GM12874 (cell line): Measurements from ENCODE around the gene METTL24.

Source experiments
- CTCF ChIP-seq: IDR thresholded peaks from 2 replicates; pipeline ENCODE4 v1.5.1; 2011; ENCODE audit warnings: low read depth, mild to moderate bottlenecking, control low read depth, low read length, moderate library complexity; ENCODE audit not compliant: insufficient read depth

METTL24 gene

DNA sequence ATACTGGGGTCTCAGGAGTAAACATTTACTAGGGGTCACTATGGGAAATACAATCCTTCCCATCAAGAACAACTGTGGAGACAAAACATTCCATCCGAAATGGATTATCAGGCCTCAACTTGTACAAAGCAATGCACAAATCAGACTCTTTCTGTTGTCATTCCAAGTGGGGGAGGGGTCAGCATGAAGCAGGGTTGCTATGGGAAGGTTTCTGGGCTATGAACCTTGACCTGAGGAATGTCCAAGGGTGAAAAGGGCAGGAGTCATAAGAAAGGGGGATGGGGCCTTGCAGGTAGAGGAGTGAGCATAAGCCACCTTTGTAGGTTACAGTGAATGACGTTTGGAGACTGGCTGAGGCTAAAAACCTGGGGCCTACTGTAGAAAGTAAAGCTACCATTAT is 3.1 kb downstream of the METTL24 start:
- no peak for TF ChIP-seq CTCF

DNA sequence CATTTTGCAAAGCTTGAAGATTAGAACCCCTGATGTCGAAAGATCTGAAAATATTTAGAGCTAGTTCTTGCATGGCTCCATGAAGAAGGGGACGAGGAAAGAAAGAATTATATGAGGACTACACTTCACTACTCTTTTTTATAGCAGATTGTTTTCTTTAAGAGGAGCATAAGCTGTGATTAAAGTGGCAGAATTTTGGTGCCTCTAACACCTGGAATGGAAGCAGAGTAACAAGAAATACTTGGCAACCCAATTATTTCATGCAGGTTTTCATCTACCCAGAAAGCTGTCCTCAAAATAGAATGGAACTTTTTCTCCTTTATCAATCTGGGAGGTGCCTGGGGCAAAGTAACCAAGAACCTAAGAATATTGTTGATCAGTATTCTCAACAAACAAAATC is 4.0 kb downstream of the METTL24 start:
- no peak for TF ChIP-seq CTCF

DNA sequence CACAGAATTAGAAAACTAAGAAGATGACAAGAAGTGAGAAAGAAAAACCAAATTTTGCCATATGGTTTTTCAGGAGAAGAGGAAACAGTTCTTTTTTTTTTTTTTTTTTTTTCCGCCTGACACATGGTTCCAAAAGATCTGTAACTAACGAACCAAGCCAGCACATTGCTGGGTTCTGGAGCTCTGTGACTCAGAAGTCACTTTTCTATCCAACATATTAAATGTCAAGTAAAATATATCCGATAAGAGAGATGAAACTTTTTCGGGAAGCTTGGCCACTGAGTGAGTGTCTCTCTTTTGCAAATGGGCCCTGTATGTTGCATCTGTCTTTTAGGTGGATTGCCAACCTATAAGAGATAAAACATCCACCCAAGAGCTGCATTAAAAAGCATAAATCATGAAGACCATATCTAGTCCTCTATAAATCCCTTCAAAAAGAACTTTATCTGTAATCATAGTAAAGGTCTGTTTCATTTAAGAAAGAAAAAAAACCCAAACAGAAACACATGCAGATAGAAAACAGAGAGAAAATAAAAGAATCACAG is 4.6 kb downstream of the METTL24 start:
- TF ChIP-seq CTCF = no peak

GRCh38 chr6:110352563-110353262 is 5.4 kb downstream of the METTL24 start:
- no peak for TF ChIP-seq CTCF

DNA sequence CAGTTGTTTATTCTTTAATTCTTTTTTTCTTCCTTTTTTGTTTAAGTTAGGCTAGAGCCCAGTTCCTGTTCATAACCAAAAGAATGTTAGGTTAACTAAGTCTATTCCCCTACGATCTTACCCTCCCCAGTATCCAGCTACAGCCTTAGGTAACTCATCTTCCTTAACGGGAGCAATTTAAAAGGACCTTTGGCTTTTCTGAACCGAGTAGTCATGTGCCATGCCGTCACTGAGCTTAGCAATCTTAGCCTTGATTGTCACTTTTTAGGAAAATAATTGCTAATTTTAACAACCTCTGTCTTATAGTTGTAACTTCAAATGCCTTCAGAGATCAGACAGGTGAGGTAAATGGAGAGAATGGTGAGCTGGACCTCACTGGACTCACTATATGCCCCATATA is 6.2 kb downstream of the METTL24 start:
- no peak for TF ChIP-seq CTCF

DNA sequence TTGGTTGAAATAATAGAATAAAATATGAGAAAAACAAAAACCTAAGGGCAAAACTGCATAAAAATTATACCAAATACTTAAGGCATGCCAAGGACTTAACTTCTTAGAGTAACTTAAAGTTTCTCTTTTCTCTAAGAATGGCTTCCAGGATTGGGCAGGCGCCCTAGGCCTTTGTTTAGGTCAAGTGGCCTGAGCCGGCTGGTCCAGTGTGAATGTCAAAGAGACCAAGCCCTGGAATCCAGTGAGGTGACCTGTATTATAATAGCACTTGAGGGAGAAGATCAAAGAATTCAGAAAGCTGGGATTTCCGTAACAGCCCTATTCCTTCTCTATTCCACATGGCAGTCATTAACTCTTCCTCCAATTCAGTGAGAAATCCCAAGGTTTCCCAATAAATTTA is 6.6 kb downstream of the METTL24 start:
- TF ChIP-seq CTCF = no peak

DNA sequence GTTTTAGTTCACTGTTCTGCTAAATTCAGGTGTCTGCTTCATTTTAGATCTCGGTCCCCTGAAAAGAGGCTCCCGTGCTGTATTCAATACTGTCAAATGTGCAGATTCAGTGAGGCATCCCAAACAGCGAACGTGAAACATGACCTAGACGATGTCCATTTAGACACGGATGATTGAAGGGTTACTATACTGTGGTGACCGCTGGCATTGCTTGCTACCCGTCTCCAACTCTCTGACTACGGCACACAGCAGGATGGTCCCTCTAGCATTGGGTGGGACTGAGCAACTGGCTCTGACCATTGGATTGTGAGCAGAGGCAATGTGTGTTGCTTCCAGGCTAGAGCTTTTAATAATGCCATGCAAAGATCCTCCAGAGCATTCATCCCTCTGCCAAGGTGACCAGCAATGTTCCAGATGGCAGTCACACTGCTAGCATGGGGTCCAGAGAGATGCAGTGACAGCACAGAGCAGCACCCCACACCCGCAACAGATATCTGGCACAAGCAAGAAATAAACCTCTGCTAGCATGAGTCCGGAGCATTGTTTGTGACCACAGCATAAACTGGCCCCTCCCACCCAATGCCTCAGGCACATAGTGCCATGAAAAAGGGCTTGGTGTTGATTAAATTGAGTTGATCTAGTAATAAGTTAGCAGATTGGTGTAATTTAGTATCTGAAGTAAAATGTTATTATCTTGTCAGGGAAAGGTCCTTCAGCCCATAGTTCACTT is 9.0 kb downstream of the METTL24 start:
- no peak for TF ChIP-seq CTCF
